Measurements from ENCODE around the gene IL1R2. TPM values are rescaled to one million over a fixed set of nuclear protein-coding genes. Genes with fewer than 3 reads are reported as not detected.

The IL1R2 gene
- total and polyA plus RNA-seq, 2 of the 8 experiments (the other 6 are each of a cell fraction or from before 2014, with no cell fraction given): 0.06 TPM; not detected in 1

DNA sequence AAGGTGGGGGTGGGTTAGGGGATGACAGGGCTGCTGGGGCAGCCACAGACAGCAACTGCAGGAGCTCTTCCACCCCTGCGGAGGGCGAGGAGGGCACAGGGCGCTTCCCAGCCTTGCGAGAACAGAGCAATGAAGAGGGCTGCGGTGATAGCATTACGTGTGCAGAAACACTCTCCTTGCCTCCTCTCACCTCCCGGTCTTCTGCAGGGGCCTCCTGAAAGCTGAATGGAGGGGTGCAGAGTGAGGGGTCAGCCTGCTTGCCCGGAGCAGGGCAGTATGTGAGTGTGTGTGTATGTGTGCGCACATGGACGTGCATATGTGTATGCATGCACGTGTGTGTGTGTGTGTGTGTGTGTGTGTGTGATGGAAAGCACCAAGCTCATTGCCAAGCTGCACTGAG lies 29.5 kb upstream of the IL1R2 start:
- FAIRE-seq (no peak), DNase-seq (ENCODE audit: low read depth in 1 of 2, low spot score in 2 of 2) (no peak)
- ChIA-PET CTCF (ENCODE audit: partially characterized antibody) (interaction anchor here (1.0 to 1.6 kb wide), 3 partner anchors 16 to 78 kb away, joined by 3 to 7 read pairs (median 7); no protein-coding TSS in a partner anchor), POLR2A (ENCODE audit: partially characterized antibody) (interaction anchor here (0.7 kb wide), 1 partner anchor 171 kb away, joined by 3 read pairs; no protein-coding TSS in a partner anchor)
- Histone ChIP-seq H3K27ac (ENCODE audit: low read depth, low read length) (no peak overlapping the region), H2BK5ac (ENCODE audit: low read depth, low read length) (no peak overlapping the region), H2BK15ac (ENCODE audit: low read length) (no peak overlapping the region), H4K91ac (replicated peaks; ENCODE audit: insufficient read length, low read length) (no peak overlapping the region), H2BK20ac (ENCODE audit: low read length) (no peak overlapping the region), H2AK5ac (ENCODE audit: low read depth, low read length) (no peak overlapping the region), H3K79me2 (ENCODE audit: control insufficient read depth in 1 of 2, insufficient read depth in 2 of 2, low read length in 2 of 2) (no peaks in the 10 kb centered on the region), H2BK12ac (ENCODE audit: low read depth, low read length) (no peak overlapping the region), H2BK120ac (replicated peaks; ENCODE audit: low read depth, low read length) (no peak overlapping the region), H4K8ac (ENCODE audit: extremely low read depth, insufficient read depth, low read length) (no peak overlapping the region), H3K4ac (replicated peaks; ENCODE audit: insufficient read length, low read depth, low read length) (no peak overlapping the region), H4K5ac (ENCODE audit: insufficient read length, low read depth, low read length) (no peak overlapping the region), H3K27me3 (replicated peaks in 1 of 4; ENCODE audit: control insufficient read depth in 3 of 4, extremely low read depth in 1 of 4, insufficient read depth in 3 of 4, low read length in 3 of 4) (no peaks in the 10 kb centered on the region), H3K4me2 (ENCODE audit: insufficient read depth in 1 of 2, low read depth in 2 of 2, low read length in 2 of 2) (no peak overlapping the region), H3K36me3 (ENCODE audit: control insufficient read depth in 2 of 4, insufficient read depth in 4 of 4, low read length in 3 of 4) (no peaks in the 10 kb centered on the region), H4K20me1 (replicated peaks in 1 of 2; ENCODE audit: control insufficient read depth in 1 of 2, insufficient read depth in 2 of 2, low read length in 2 of 2) (no peaks in the 10 kb centered on the region), H3K23me2 (ENCODE audit: low read depth, low read length) (no peaks in the 10 kb centered on the region), H3K4me3 (ENCODE audit: extremely low read depth in 1 of 4, insufficient read depth in 2 of 4, low read depth in 3 of 4, low read length in 4 of 4) (no peak overlapping the region), H3K9ac (replicated peaks in 1 of 4; ENCODE audit: extremely low read depth in 1 of 4, low read depth in 3 of 4, low read length in 3 of 4) (no peak overlapping the region), H3K9me3 (ENCODE audit: insufficient read depth in 2 of 2, low read depth in 1 of 2, low read length in 1 of 2) (peaks cover 3 to 4% of the 10 kb centered on the region in 2 experiments; a peak in 1 of 4 replicates), H2AFZ (ENCODE audit: low read length) (no peak overlapping the region), H3K14ac (ENCODE audit: insufficient read length) (no peak overlapping the region), H3K79me1 (ENCODE audit: low read depth, low read length) (no peaks in the 10 kb centered on the region), H3K56ac (replicated peaks; ENCODE audit: insufficient read length, low read depth, low read length) (no peak overlapping the region), H3K4me1 (replicated peaks in 1 of 4; ENCODE audit: control insufficient read depth in 3 of 4, insufficient read depth in 4 of 4, low read length in 3 of 4) (peaks cover 0 to 5% (median 0%) of the 10 kb centered on the region in 4 experiments; a peak in 2 of 7 replicates), H3K23ac (ENCODE audit: insufficient read length) (no peak overlapping the region), H3K18ac (ENCODE audit: extremely low read depth, low read length) (no peak overlapping the region)
- no peak for TF ChIP-seq PHF8 (conservative IDR thresholded peaks at IDR 0.05; ENCODE audit: low read depth, low read length)
- TF ChIP-seq TEAD4 (IDR thresholded peaks at IDR 0.05; ENCODE audit: low read depth, low read length): no peak
- TF ChIP-seq CHD1 (IDR thresholded peaks at IDR 0.05; ENCODE audit: low read depth, low read length): no peak
- TF ChIP-seq NANOG (IDR thresholded peaks at IDR 0.05; ENCODE audit: insufficient read depth, low read depth, low read length, poor library complexity, severe bottlenecking): no peak
- no peak for TF ChIP-seq CHD2 (IDR thresholded peaks at IDR 0.05; ENCODE audit: low read length)
- no peak for TF ChIP-seq YY1 (IDR thresholded peaks at IDR 0.05; ENCODE audit: low read depth, low read length)
- TF ChIP-seq RAD21 (IDR thresholded peaks at IDR 0.05 in 1 of 2, conservative IDR thresholded peaks at IDR 0.05 in 1 of 2; ENCODE audit: low read depth in 2 of 2, low read length in 2 of 2): no peak
- TF ChIP-seq SIRT6 (IDR thresholded peaks at IDR 0.05; ENCODE audit: low read length): no peak
- 82% methylated on average over 11 of the region's 11 CpGs; no CpG with 5 or more reads in 1 of the 2 experiments for WGBS, 2 experiments (ENCODE audit: extremely low coverage in 1 of 2, insufficient coverage in 1 of 2, insufficient read length in 1 of 2, insufficient replicate concordance in 2 of 2, low coverage in 1 of 2, low lambda C conversion rate in 2 of 2, missing lambda C conversion rate in 1 of 2)
